HepG2 (cell line): ENCODE data around the gene CCNQ. TPM values are rescaled to one million over a fixed set of nuclear protein-coding genes. Genes with fewer than 3 reads are reported as not detected.
A peak's percentile ranks its signal among the peaks of the same experiment; 100 is the strongest.

Experiments
- DPF2 ChIP-seq: sonication (generic); formaldehyde crosslinking; IDR thresholded peaks from 2 replicates; pipeline ENCODE4 v1.4.0; 2020; ENCODE audit warnings: mild to moderate bottlenecking, low read depth, missing genetic modification reagents, borderline replicate concordance
- ELF1 ChIP-seq: sonication (generic); formaldehyde crosslinking; IDR thresholded peaks from 2 replicates; pipeline ENCODE4 v1.4.0; 2020; ENCODE audit warnings: missing genetic modification reagents
- GPBP1L1 ChIP-seq: sonication (generic); formaldehyde crosslinking; IDR thresholded peaks from 2 replicates; pipeline ENCODE4 v1.5.0; 2020; ENCODE audit warnings: mild to moderate bottlenecking, missing genetic modification reagents
- JARID2 ChIP-seq: sonication (generic); formaldehyde crosslinking; IDR thresholded peaks from 2 replicates; pipeline ENCODE4 v1.8.1; 2023; ENCODE audit warnings: missing genetic modification reagents, inconsistent platforms; ENCODE audit not compliant: insufficient replicate concordance
- KDM1A ChIP-seq: IDR thresholded peaks from 2 replicates; pipeline ENCODE4 v1.6.1; 2016; ENCODE audit warnings: missing compliant biosample characterization
- NFKB2 ChIP-seq: sonication (generic); formaldehyde crosslinking; IDR thresholded peaks from 2 replicates; pipeline ENCODE4 v1.4.0; 2020; ENCODE audit warnings: missing genetic modification reagents, borderline replicate concordance
- NFKBIZ ChIP-seq: IDR thresholded peaks from 2 replicates; pipeline ENCODE4 v1.6.1; 2018; ENCODE audit warnings: missing genetic modification reagents, missing compliant biosample characterization
- NONO ChIP-seq, 2 experiments: fragments of 450-650 bp in 1 of 2; sonication (generic) in 1 of 2; formaldehyde crosslinking in 1 of 2; IDR thresholded peaks in 1 of 2; conservative IDR thresholded peaks in 1 of 2; 2 replicates each; pipeline versions ENCODE4 v1.6.1 to v1.8.0; 2017 to 2022; ENCODE audit warnings: mild to moderate bottlenecking in 1 of 2, missing genetic modification reagents in 1 of 2, moderate library complexity in 1 of 2
- RERE ChIP-seq: IDR thresholded peaks from 2 replicates; pipeline ENCODE4 v1.6.1; 2016; ENCODE audit warnings: low read depth, missing genetic modification reagents, missing compliant biosample characterization
- SATB2 ChIP-seq: sonication (generic); formaldehyde crosslinking; IDR thresholded peaks from 2 replicates; pipeline ENCODE4 v1.5.0; 2020; ENCODE audit warnings: missing genetic modification reagents
- SRF ChIP-seq: IDR thresholded peaks from 2 replicates; pipeline ENCODE4 v1.6.1; 2011; ENCODE audit warnings: mild to moderate bottlenecking, low read depth, low read length, moderate library complexity
- TBL1XR1 ChIP-seq: fragments of 150-350 bp; IDR thresholded peaks from 2 replicates; pipeline ENCODE4 v1.6.1; 2014; ENCODE audit warnings: borderline replicate concordance, low read length; ENCODE audit not compliant: partially characterized antibody
- THAP11 ChIP-seq: IDR thresholded peaks from 2 replicates; pipeline ENCODE4 v1.6.1; 2016; ENCODE audit warnings: missing biosample characterization, missing genetic modification reagents
- U2AF1 ChIP-seq: fragments of 200-400 bp; formaldehyde crosslinking; optimal IDR thresholded peaks from 2 replicates; pipeline ENCODE3; 2017; ENCODE audit warnings: mild to moderate bottlenecking, low read depth, low read length
- ZBTB26 ChIP-seq: IDR thresholded peaks from 2 replicates; pipeline ENCODE4 v1.6.1; 2016; ENCODE audit warnings: missing compliant biosample characterization, missing genetic modification reagents, borderline replicate concordance
- ZNF234 ChIP-seq: sonication (generic); formaldehyde crosslinking; conservative IDR thresholded peaks from 2 replicates; pipeline ENCODE4 v1.5.1; 2020; ENCODE audit warnings: mild to moderate bottlenecking, missing genetic modification reagents
- ZNF34 ChIP-seq: sonication (generic); formaldehyde crosslinking; IDR thresholded peaks from 2 replicates; pipeline ENCODE4 v1.4.0; 2020; ENCODE audit warnings: mild to moderate bottlenecking, missing genetic modification reagents, borderline replicate concordance
- ZNF607 ChIP-seq: sonication (generic); formaldehyde crosslinking; IDR thresholded peaks from 2 replicates; pipeline ENCODE4 v1.5.1; 2020; ENCODE audit warnings: missing genetic modification reagents, mild to moderate bottlenecking, borderline replicate concordance
- ZNF777 ChIP-seq: sonication (generic); formaldehyde crosslinking; IDR thresholded peaks from 2 replicates; pipeline ENCODE4 v1.4.0; 2020; ENCODE audit warnings: missing genetic modification reagents
- ZNF788 ChIP-seq: sonication (generic); formaldehyde crosslinking; IDR thresholded peaks from 2 replicates; pipeline ENCODE4 v1.5.0; 2020; ENCODE audit warnings: mild to moderate bottlenecking, missing genetic modification reagents, borderline replicate concordance
- ZNF83 ChIP-seq: sonication (generic); formaldehyde crosslinking; IDR thresholded peaks from 2 replicates; pipeline ENCODE4 v1.4.0; 2020; ENCODE audit warnings: missing genetic modification reagents, mild to moderate bottlenecking, borderline replicate concordance
- polyA plus RNA-seq, 8 experiments: library from polyadenylated mRNA; depleted of rRNA in 3 of 8; stranded (reverse) in 7 of 8; unstranded in 1 of 8; fragments of >200 nt; fragmentation: Illumina TruSeq in 4 of 8; extraction: Trizol in 4 of 8; gene quantifications; 2 replicates each; pipeline versions ENCODE4 v1.2.1 to v1.2.3, GENCODE V29; 2011 to 2016; ENCODE audit warnings: low read depth in 4 of 8, missing spikeins in 1 of 8, mixed read lengths in 1 of 8; ENCODE audit not compliant: insufficient read depth in 1 of 8
- total RNA-seq, 5 experiments: library from RNA; depleted of rRNA; stranded (reverse); fragments of >200 nt; fragmentation: Illumina TruSeq; extraction: Trizol; gene quantifications; 2 replicates each; pipeline ENCODE4 v1.2.3, GENCODE V29; 2016; ENCODE audit warnings: low read depth in 1 of 5

Gene CCNQ
- total and polyA plus RNA-seq, 2 of the 13 experiments (the other 11 are each of a cell fraction or from before 2014, with no cell fraction given), result 15.0 to 25.5 TPM

- 0 out of 2 replicates have a peak, but pooled peaks have one; percentile 31 for TF ChIP-seq ZNF788 (CRISPR knock-in tag)
- TF ChIP-seq NONO (IDR thresholded peaks at IDR 0.05), result no peak
- no peak for TF ChIP-seq NONO (CRISPR knock-in tag; conservative IDR thresholded peaks at IDR 0.05)
- TF ChIP-seq U2AF1, result no peak
- TF ChIP-seq NFKBIZ (CRISPR knock-in tag), result no peak
- no peak for TF ChIP-seq TBL1XR1
- peak; percentile 33; the same call in 1 of the 2 replicates for TF ChIP-seq ZBTB26 (CRISPR knock-in tag)
- no peak for TF ChIP-seq SRF
- no peak for TF ChIP-seq ZNF34 (CRISPR knock-in tag)
- no peak for TF ChIP-seq ELF1 (CRISPR knock-in tag)
- TF ChIP-seq ZNF234 (CRISPR knock-in tag), result no peak
- no peak for TF ChIP-seq ZNF83
- TF ChIP-seq ZNF607 (CRISPR knock-in tag), result no peak
- TF ChIP-seq KDM1A (CRISPR knock-in tag), result no peak
- 0 out of 2 replicates have a peak, but pooled peaks have one; percentile 20 for TF ChIP-seq ZNF777 (CRISPR knock-in tag)
- no peak for TF ChIP-seq DPF2
- no peak for TF ChIP-seq SATB2 (CRISPR knock-in tag)
- 0 out of 2 replicates have a peak, but pooled peaks have one; percentile 6 for TF ChIP-seq THAP11 (CRISPR knock-in tag)
- no peak for TF ChIP-seq NFKB2 (CRISPR knock-in tag)
- TF ChIP-seq GPBP1L1 (CRISPR knock-in tag), result no peak
- no peak for TF ChIP-seq RERE (CRISPR knock-in tag)
- peak; percentile 11 for TF ChIP-seq JARID2 (CRISPR knock-in tag)
Measured at GRCh38 chrX:153624196-153625091, 25.5 kb upstream of the CCNQ start (continued).
